Measurements from ENCODE around the gene SAYSD1.

Gene SAYSD1

GRCh38 chr6:39093149-39093708 is 21.8 kb downstream of the SAYSD1 start:
- TF ChIP-seq CTCF (IDR thresholded peaks at IDR 0.05; ENCODE audit: low read length), result no peak
- TF ChIP-seq EZH2phosphoT487 (IDR thresholded peaks at IDR 0.05; ENCODE audit: low read length), result no peak
- TF ChIP-seq EZH2 (optimal IDR thresholded peaks at IDR 0.05; ENCODE audit: low read depth, low read length), result no peak
- H3K4me3 ChIP-seq (ENCODE audit: low read length), result no peak overlapping the region
- H3K27me3 ChIP-seq (replicated peaks; ENCODE audit: insufficient read depth, low read length), result no peaks in the 10 kb centered on the region
- DNase-seq, result no peak
- no peaks in the 10 kb centered on the region for H3K4me1 ChIP-seq (ENCODE audit: low read length)
- no peaks in the 10 kb centered on the region for H3K9me2 ChIP-seq (replicated peaks; ENCODE audit: insufficient read depth, low read length)
- no peak overlapping the region for H3K4me2 ChIP-seq (ENCODE audit: low read depth, low read length)
- no peaks in the 10 kb centered on the region for H3F3A ChIP-seq (ENCODE audit: insufficient read depth, low read length)
- H3K9me3 ChIP-seq (replicated peaks; ENCODE audit: insufficient read depth, low read length), result no peaks in the 10 kb centered on the region
- H3K36me3 ChIP-seq (replicated peaks; ENCODE audit: insufficient read depth, low read length), result no peaks in the 10 kb centered on the region
- no peak overlapping the region for H2AFZ ChIP-seq (ENCODE audit: low read length)
- no peaks in the 10 kb centered on the region for H3K79me2 ChIP-seq (ENCODE audit: low read length)
- no peak overlapping the region for H3K9ac ChIP-seq (ENCODE audit: low read length)
- no peak overlapping the region for H3K27ac ChIP-seq (ENCODE audit: low read length)
- H4K20me1 ChIP-seq (ENCODE audit: insufficient read depth, low read length), result no peaks in the 10 kb centered on the region

GRCh38 chr6:39092124-39092523 is 22.9 kb downstream of the SAYSD1 start:
- no peak overlapping the region for H2AFZ ChIP-seq (ENCODE audit: low read length)
- no peak for TF ChIP-seq CTCF (IDR thresholded peaks at IDR 0.05; ENCODE audit: low read length)
- no peak for TF ChIP-seq EZH2phosphoT487 (IDR thresholded peaks at IDR 0.05; ENCODE audit: low read length)
- no peak for TF ChIP-seq EZH2 (optimal IDR thresholded peaks at IDR 0.05; ENCODE audit: low read depth, low read length)
- no peaks in the 10 kb centered on the region for H3F3A ChIP-seq (ENCODE audit: insufficient read depth, low read length)
- H3K9me3 ChIP-seq (replicated peaks; ENCODE audit: insufficient read depth, low read length), result no peaks in the 10 kb centered on the region
- no peak for DNase-seq
- no peaks in the 10 kb centered on the region for H3K36me3 ChIP-seq (replicated peaks; ENCODE audit: insufficient read depth, low read length)
- no peaks in the 10 kb centered on the region for H4K20me1 ChIP-seq (ENCODE audit: insufficient read depth, low read length)
- H3K9ac ChIP-seq (ENCODE audit: low read length), result no peak overlapping the region
- no peaks in the 10 kb centered on the region for H3K79me2 ChIP-seq (ENCODE audit: low read length)
- no peak overlapping the region for H3K4me2 ChIP-seq (ENCODE audit: low read depth, low read length)
- H3K4me1 ChIP-seq (ENCODE audit: low read length), result no peaks in the 10 kb centered on the region
- no peaks in the 10 kb centered on the region for H3K9me2 ChIP-seq (replicated peaks; ENCODE audit: insufficient read depth, low read length)
- H3K27ac ChIP-seq (ENCODE audit: low read length), result no peak overlapping the region
- peaks cover 5% of the 10 kb centered on the region; the same call in 1 of the 2 replicates for H3K27me3 ChIP-seq (replicated peaks; ENCODE audit: insufficient read depth, low read length)
- H3K4me3 ChIP-seq (ENCODE audit: low read length), result no peak overlapping the region

- no peak overlapping the region for H2AFZ ChIP-seq (ENCODE audit: low read length)
- TF ChIP-seq EZH2 (optimal IDR thresholded peaks at IDR 0.05; ENCODE audit: low read depth, low read length), result no peak
- no peak for TF ChIP-seq CTCF (IDR thresholded peaks at IDR 0.05; ENCODE audit: low read length)
- no peak for TF ChIP-seq EZH2phosphoT487 (IDR thresholded peaks at IDR 0.05; ENCODE audit: low read length)
- H3F3A ChIP-seq (ENCODE audit: insufficient read depth, low read length), result no peaks in the 10 kb centered on the region
- no peaks in the 10 kb centered on the region for H3K9me2 ChIP-seq (replicated peaks; ENCODE audit: insufficient read depth, low read length)
- peaks cover 5% of the 10 kb centered on the region; the same call in 1 of the 2 replicates for H3K27me3 ChIP-seq (replicated peaks; ENCODE audit: insufficient read depth, low read length)
- H3K9ac ChIP-seq (ENCODE audit: low read length), result no peak overlapping the region
- H3K4me3 ChIP-seq (ENCODE audit: low read length), result no peak overlapping the region
- no peaks in the 10 kb centered on the region for H3K36me3 ChIP-seq (replicated peaks; ENCODE audit: insufficient read depth, low read length)
- no peak overlapping the region for H3K27ac ChIP-seq (ENCODE audit: low read length)
- no peaks in the 10 kb centered on the region for H3K79me2 ChIP-seq (ENCODE audit: low read length)
- H3K9me3 ChIP-seq (replicated peaks; ENCODE audit: insufficient read depth, low read length), result no peaks in the 10 kb centered on the region
- no peaks in the 10 kb centered on the region for H4K20me1 ChIP-seq (ENCODE audit: insufficient read depth, low read length)
- peaks cover 7% of the 10 kb centered on the region for H3K4me1 ChIP-seq (ENCODE audit: low read length)
- no peak overlapping the region for H3K4me2 ChIP-seq (ENCODE audit: low read depth, low read length)
- DNase-seq, result no peak
Observed at GRCh38 chr6:39091220-39091619, 23.8 kb downstream of the SAYSD1 start.
